Cardiac fibroblast (primary cell): ENCODE results near the gene RFLNA.

Source experiments
- DNase-seq, 2 donors: peaks; one replicate each; pipeline versions ENCODE4 v3.0.0 to v3.0.0-alpha.2; 2010; ENCODE audit warnings: low read depth in 2 of 2
- H3K4me3 ChIP-seq, 2 donors: replicated peaks in 1 of 2; 1 replicate in 1 of 2; 2 replicates in 1 of 2; pipeline ENCODE4 v1.5.1; 2011; ENCODE audit warnings: low read depth in 2 of 2, low read length in 2 of 2, mild to moderate bottlenecking in 2 of 2, moderate library complexity in 1 of 2
- TF ChIP-seq, protein P1 (sequence below): IDR thresholded peaks from one replicate; pipeline ENCODE4 v1.5.1; 2011; ENCODE audit warnings: low read depth, mild to moderate bottlenecking, low read length, inconsistent platforms

The RFLNA gene

DNA sequence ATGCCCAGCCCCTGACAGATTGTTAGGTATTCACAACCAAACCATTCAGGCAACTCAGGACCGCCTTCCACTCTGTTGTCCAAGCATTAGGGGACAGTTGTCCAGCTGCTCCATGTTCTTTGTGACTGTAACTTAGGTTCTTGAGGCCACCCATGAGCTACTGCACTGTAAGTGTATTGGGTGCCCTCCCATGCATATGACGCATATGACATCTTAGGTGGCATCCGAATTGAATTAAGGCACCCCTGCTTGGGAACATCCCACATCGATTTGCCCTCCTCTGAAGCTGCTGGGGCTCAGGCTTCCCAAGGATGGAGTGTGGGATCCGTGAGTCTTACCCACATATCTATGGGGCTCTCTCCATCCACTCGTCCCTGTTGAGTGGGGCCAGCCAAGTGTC is 17.7 kb downstream of the RFLNA start:
- TF ChIP-seq, protein P1, sequence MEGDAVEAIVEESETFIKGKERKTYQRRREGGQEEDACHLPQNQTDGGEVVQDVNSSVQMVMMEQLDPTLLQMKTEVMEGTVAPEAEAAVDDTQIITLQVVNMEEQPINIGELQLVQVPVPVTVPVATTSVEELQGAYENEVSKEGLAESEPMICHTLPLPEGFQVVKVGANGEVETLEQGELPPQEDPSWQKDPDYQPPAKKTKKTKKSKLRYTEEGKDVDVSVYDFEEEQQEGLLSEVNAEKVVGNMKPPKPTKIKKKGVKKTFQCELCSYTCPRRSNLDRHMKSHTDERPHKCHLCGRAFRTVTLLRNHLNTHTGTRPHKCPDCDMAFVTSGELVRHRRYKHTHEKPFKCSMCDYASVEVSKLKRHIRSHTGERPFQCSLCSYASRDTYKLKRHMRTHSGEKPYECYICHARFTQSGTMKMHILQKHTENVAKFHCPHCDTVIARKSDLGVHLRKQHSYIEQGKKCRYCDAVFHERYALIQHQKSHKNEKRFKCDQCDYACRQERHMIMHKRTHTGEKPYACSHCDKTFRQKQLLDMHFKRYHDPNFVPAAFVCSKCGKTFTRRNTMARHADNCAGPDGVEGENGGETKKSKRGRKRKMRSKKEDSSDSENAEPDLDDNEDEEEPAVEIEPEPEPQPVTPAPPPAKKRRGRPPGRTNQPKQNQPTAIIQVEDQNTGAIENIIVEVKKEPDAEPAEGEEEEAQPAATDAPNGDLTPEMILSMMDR = no peak
- H3K4me3 ChIP-seq = no peak overlapping the region
- DNase-seq = no peak

DNA sequence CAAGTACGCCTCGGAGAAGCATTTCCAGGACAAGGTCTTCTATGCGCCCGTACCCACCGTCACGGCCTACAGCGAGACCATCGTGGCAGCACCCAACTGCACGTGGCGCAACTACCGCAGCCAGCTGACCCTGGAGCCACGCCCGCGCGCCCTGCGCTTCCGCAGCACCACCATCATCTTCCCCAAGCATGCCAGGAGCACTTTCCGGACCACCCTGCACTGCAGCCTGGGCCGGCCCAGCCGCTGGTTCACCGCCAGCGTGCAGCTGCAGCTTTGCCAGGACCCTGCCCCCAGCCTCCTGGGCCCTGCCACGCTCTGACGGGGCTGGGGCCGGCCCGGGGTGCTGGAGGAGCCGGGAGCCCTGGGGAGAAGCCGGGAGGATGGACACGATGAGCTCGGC is 19.3 kb downstream of the RFLNA start:
- TF ChIP-seq, protein P1 = no peak
- H3K4me3 ChIP-seq = no peak overlapping the region
- no peak for DNase-seq

DNA sequence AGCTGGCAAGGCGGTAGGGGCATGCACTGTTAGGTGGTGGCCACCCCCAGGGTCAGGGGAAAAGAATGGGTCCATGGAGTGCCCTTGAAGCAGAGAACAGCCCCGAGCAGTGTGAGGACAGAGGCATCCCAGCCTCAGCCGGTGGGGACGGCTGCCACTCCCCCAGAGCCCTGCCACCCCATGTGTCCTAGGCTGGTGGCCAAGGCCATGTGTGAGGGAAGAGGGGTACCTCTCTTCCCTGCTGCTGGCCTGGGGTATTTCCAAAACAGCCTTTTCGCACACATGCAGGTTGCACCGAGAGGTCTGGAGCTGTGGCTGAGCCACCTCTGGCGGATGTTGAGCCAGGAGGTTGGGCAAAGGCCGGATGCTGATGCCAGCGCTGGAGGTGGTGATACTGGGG is 19.9 kb downstream of the RFLNA start:
- TF ChIP-seq, protein P1 = no peak
- DNase-seq = no peak
- no peak overlapping the region for H3K4me3 ChIP-seq

DNA sequence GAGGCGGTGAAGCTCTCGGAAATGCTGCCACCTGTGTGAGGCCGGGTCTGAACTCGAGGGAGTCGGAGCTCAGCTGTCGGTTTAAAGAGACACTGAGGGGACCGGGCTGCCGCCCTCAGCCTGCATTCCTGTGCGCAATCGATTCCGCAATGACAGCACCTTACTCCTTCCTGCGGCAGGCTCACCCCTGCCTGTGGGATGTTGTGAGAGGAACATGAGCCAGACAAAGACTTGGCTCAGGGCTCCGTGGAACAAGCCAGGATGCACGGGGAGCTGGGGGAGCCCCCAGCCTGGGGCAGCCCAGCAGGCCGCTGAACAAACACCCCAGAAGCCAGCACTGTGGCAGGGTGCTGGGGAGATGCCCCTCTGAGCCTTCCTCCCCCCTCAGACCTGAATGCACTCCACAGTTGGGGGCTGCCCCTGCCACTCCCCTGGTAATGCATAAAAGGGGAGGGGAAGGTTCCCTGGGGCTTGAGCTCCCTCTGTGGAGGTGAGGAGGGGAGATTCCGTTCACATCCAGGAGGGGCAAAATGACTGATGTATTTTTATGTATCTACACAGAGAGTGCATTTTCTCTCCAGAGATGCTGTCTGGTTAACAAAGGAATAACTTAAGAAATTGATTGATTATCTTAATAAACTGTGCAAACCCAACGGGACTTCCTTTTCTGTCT is 20.6 kb downstream of the RFLNA start:
- TF ChIP-seq, protein P1 = no peak
- DNase-seq = no peak
- H3K4me3 ChIP-seq = no peak overlapping the region

DNA sequence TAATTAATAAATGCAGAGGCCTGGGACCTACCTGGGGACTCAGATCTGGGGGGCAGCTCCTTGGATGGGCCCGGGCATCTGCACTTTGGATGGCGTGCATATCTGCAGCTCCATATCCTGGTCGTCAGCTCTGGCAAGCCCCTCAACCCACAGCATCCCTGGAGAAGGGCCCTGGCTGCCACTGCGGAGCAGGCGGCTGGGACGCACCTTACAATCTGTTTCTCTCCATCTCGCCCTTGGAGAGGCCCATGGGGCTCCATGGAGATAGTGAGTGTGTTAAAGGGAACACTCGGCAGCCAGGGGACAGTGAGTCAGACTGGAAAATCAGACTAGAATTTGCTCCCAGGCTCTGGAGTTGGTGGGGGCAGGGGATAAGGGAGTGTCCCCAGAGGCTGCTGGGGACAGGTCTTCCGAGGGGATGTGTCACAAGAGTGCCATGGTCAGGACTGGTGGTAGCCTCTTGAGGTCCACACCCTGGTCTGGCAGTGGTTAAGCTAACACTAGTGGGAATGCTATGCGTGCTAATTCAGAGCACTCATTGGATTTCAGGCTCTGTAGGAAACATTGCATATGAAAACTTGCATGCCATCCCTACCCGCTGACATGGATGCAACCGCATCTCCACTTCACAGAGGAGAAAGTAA is 21.5 kb downstream of the RFLNA start:
- TF ChIP-seq, protein P1 = no peak
- no peak for DNase-seq
- H3K4me3 ChIP-seq = no peak overlapping the region

DNA sequence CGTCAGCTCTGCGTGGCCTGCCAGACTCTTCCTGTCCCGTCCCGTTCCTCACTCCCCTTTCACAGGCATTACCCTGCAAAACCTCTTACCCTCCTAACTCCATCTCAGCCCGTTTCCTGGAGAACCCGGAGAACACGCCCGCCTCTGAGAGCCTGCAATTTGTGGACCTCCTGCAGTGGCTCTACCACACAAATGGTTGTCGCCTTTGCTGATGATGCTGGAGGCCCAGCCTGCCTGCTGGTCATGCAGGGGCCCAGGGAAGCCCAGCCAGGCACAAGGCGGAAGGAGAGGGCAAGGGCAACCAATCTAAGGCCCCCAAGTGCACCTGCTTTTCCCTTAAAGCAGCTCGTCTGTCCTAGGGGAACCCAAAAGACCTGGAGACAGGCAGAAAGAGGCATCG is 22.5 kb downstream of the RFLNA start:
- no peak overlapping the region for H3K4me3 ChIP-seq
- DNase-seq = no peak
- TF ChIP-seq, protein P1 = no peak
